GM12878 (cell line): ENCODE results near the gene PPCS. TPM values are rescaled to one million over a fixed set of nuclear protein-coding genes. Genes with fewer than 3 reads are reported as not detected.

Experiments
- ATAC-seq: fragments of 200-7000 bp; cut with Tn5 transposase; 3 replicates; pipeline ENCODE4 v1.9.1; 2020; ENCODE audit warnings: mild to moderate bottlenecking, moderate library complexity
- BruUV-seq: library from RNA; stranded (reverse); fragments of 400-500 nt; replicated peaks from 2 replicates; lab custom pipeline; 2021; lab: Mats Ljungman, UMichigan
- CTCF ChIA-PET: fragments of 300-600 bp; sonication (Branson Sonifier 250); formaldehyde crosslinking; extraction: SDS; loops from one replicate; lab custom pipeline; 2021; ENCODE audit warnings: inconsistent platforms; lab: Yijun Ruan, JAX
- POLR2A ChIA-PET: fragments of 350-600 bp; formaldehyde crosslinking; extraction: SDS; loops from one replicate; lab custom pipeline; 2021; ENCODE audit warnings: inconsistent platforms; lab: Charles Lee
- RAD21 ChIA-PET: fragments of 300-600 bp; sonication (Branson Sonifier 250); formaldehyde crosslinking; loops from one replicate; lab custom pipeline; 2023; ENCODE audit warnings: antibody characterized with exemption; ENCODE audit not compliant: unreplicated experiment; lab: Charles Lee
- SMC1A ChIA-PET: fragments of 300-600 bp; sonication (Branson Sonifier 250); formaldehyde crosslinking; loops from one replicate; lab custom pipeline; 2023; ENCODE audit not compliant: unreplicated experiment, uncharacterized antibody; lab: Charles Lee
- DNase-seq: peaks from one replicate; pipeline ENCODE4 v3.0.0-alpha.2; 2011; ENCODE audit warnings: low read depth, low spot score
- FAIRE-seq: peaks from 3 replicates; lab custom pipeline; 2011; peaks lifted over from hg19 to GRCh38; lab: Jason Lieb, UNC
- H2AFZ ChIP-seq: 2 replicates; pipeline ENCODE4 v1.6.0; 2011; ENCODE audit warnings: low read depth, low read length, control low read depth; ENCODE audit not compliant: control insufficient read depth
- H3K27ac ChIP-seq: 2 replicates; pipeline ENCODE4 v1.5.1; 2011; ENCODE audit warnings: control low read depth; ENCODE audit not compliant: control insufficient read depth, insufficient read depth
- H3K27me3 ChIP-seq, 2 experiments: replicated peaks in 1 of 2; 2 replicates each; pipeline versions ENCODE4 v1.6.0 to v1.6.1; 2011; ENCODE audit warnings: low read length in 1 of 2; ENCODE audit not compliant: control insufficient read depth in 2 of 2, insufficient read depth in 2 of 2
- H3K36me3 ChIP-seq, 2 experiments: 2 replicates each; pipeline ENCODE4 v1.5.1; 2011; ENCODE audit warnings: low read length in 1 of 2; ENCODE audit not compliant: control insufficient read depth in 2 of 2, insufficient read depth in 2 of 2
- H3K4me1 ChIP-seq: 2 replicates; pipeline ENCODE4 v1.6.1; 2011; ENCODE audit warnings: mild to moderate bottlenecking, low read length, moderate library complexity, mixed read lengths; ENCODE audit not compliant: control insufficient read depth, insufficient read depth
- H3K4me2 ChIP-seq: 2 replicates; pipeline ENCODE4 v1.6.0; 2011; ENCODE audit warnings: control low read depth; ENCODE audit not compliant: control insufficient read depth, insufficient read depth
- H3K4me3 ChIP-seq: fragments of 200-600 bp; sonication (generic); 2 replicates; pipeline ENCODE4 v1.5.1; 2016
- H3K79me2 ChIP-seq: 2 replicates; pipeline ENCODE4 v1.6.0; 2011; ENCODE audit warnings: low read length; ENCODE audit not compliant: control insufficient read depth, insufficient read depth
- H3K9ac ChIP-seq: 2 replicates; pipeline ENCODE4 v1.8.0; 2011; ENCODE audit warnings: low read length, control low read depth, mixed read lengths; ENCODE audit not compliant: control insufficient read depth, insufficient read depth
- H3K9me3 ChIP-seq: replicated peaks from 3 replicates; pipeline ENCODE4 v1.5.1; 2011; ENCODE audit warnings: mild to moderate bottlenecking, low read length; ENCODE audit not compliant: control insufficient read depth, insufficient read depth
- H4K20me1 ChIP-seq: 2 replicates; pipeline ENCODE4 v1.6.0; 2011; ENCODE audit not compliant: control insufficient read depth, insufficient read depth
- ASH2L ChIP-seq: fragments of 300-600, 200-600 bp; sonication (generic); IDR thresholded peaks from 2 replicates; pipeline ENCODE4 v1.6.1; 2017; ENCODE audit warnings: low read depth, mild to moderate bottlenecking, borderline replicate concordance
- CTCF ChIP-seq, 3 experiments: IDR thresholded peaks in 2 of 3; conservative IDR thresholded peaks in 1 of 3; 2 replicates each; pipeline ENCODE4 v1.5.1; 2011; ENCODE audit warnings: low read depth in 3 of 3, low read length in 3 of 3, mild to moderate bottlenecking in 3 of 3, control low read depth in 2 of 3, moderate library complexity in 2 of 3, inconsistent platforms in 1 of 3, mixed read lengths in 1 of 3; ENCODE audit not compliant: control insufficient read depth in 2 of 3, insufficient read depth in 1 of 3; ENCODE audit errors: extremely low read depth in 1 of 3
- DPF2 ChIP-seq: fragments of 450-650 bp; IDR thresholded peaks from 2 replicates; pipeline ENCODE4 v1.6.1; 2017; ENCODE audit warnings: mild to moderate bottlenecking
- ESRRA ChIP-seq: IDR thresholded peaks from 2 replicates; pipeline ENCODE4 v1.6.1; 2012; ENCODE audit warnings: mild to moderate bottlenecking, low read length, improper control_type of control experiment
- FOXK2 ChIP-seq: fragments of 450-650 bp; IDR thresholded peaks from 2 replicates; pipeline ENCODE4 v1.6.1; 2017; ENCODE audit warnings: mild to moderate bottlenecking, moderate library complexity
- GATAD2B ChIP-seq: fragments of 450-650 bp; conservative IDR thresholded peaks from 2 replicates; pipeline ENCODE4 v1.6.1; 2017; ENCODE audit warnings: low read depth, mild to moderate bottlenecking, moderate library complexity
- HDAC2 ChIP-seq: fragments of 200-600 bp; sonication (generic); IDR thresholded peaks from 2 replicates; pipeline ENCODE4 v1.6.1; 2017
- KAT2A ChIP-seq: conservative IDR thresholded peaks from 2 replicates; pipeline ENCODE4 v1.6.1; 2011; ENCODE audit warnings: low read depth, low read length; ENCODE audit not compliant: control insufficient read depth
- MXI1 ChIP-seq: fragments of 150-350 bp; IDR thresholded peaks from 2 replicates; pipeline ENCODE4 v1.6.1; 2011; ENCODE audit warnings: low read depth, mild to moderate bottlenecking, inconsistent platforms, low read length, improper control_type of control experiment
- NR2F1 ChIP-seq: fragments of 450-650 bp; conservative IDR thresholded peaks from 2 replicates; pipeline ENCODE4 v1.6.1; 2017; ENCODE audit warnings: mild to moderate bottlenecking
- PKNOX1 ChIP-seq: fragments of 450-650 bp; IDR thresholded peaks from 2 replicates; pipeline ENCODE4 v1.6.1; 2016; ENCODE audit warnings: mild to moderate bottlenecking
- PRDM15 ChIP-seq: fragments of 450-650 bp; formaldehyde crosslinking; IDR thresholded peaks from 2 replicates; pipeline ENCODE4 v1.4.0; 2020; ENCODE audit warnings: mild to moderate bottlenecking, moderate library complexity
- RAD21 ChIP-seq: IDR thresholded peaks from 2 replicates; pipeline ENCODE4 v1.6.1; 2011; ENCODE audit warnings: mild to moderate bottlenecking, low read depth, low read length, moderate library complexity; ENCODE audit not compliant: insufficient read depth
- RUNX3 ChIP-seq: IDR thresholded peaks from 2 replicates; pipeline ENCODE4 v1.6.1; 2012; ENCODE audit warnings: low read length, inconsistent platforms
- TAF1 ChIP-seq: IDR thresholded peaks from 2 replicates; pipeline ENCODE4 v1.6.1; 2011; ENCODE audit warnings: mild to moderate bottlenecking, low read depth, low read length, borderline replicate concordance
- WRNIP1 ChIP-seq: IDR thresholded peaks from 2 replicates; pipeline ENCODE4 v1.6.1; 2011; ENCODE audit warnings: low read depth, low read length, improper control_type of control experiment, borderline replicate concordance
- ZNF24 ChIP-seq: fragments of 450-650 bp; IDR thresholded peaks from 2 replicates; pipeline ENCODE4 v1.6.1; 2017; ENCODE audit warnings: antibody characterized with exemption, mild to moderate bottlenecking
- ZZZ3 ChIP-seq: IDR thresholded peaks from 2 replicates; pipeline ENCODE4 v1.6.1; 2011; ENCODE audit warnings: low read depth; ENCODE audit not compliant: control insufficient read depth, insufficient read length
- WGBS: methylation state at CpG from one replicate; pipeline ENCODE4 v1.1.6; 2016; ENCODE audit warnings: low lambda C conversion rate; ENCODE audit not compliant: insufficient replicate concordance, insufficient coverage; ENCODE audit errors: missing lambda C conversion rate; 5-methylcytosine and 5-hydroxymethylcytosine counted together
- in situ Hi-C: fragments of 300-500 bp; cut with MboI; formaldehyde crosslinking; loops from 9 replicates; pipeline ENCODE4 v1.14.3; 2018; ENCODE audit warnings: mixed read lengths
- intact Hi-C: fragments of 100-400 bp; cut with micrococcal nuclease; formaldehyde crosslinking; loops from one replicate; pipeline ENCODE4 v1.14.2; 2022; ENCODE audit not compliant: unreplicated experiment
- polyA plus RNA-seq, 11 experiments: library from polyadenylated mRNA; depleted of rRNA in 4 of 11; unstranded in 6 of 11; stranded (reverse) in 5 of 11; fragments of >200 nt; fragmentation: Nextera tagmentation in 4 of 11; fragmentation: Illumina TruSeq in 1 of 11; extraction: Ambion mirVana in 4 of 11; extraction: Trizol in 1 of 11; gene quantifications; 1 replicate in 1 of 11; 2 replicates in 10 of 11; pipeline versions ENCODE4 v1.2.1 to v1.2.3, GENCODE V29; 2011 to 2016; ENCODE audit warnings: inconsistent platforms in 2 of 11, missing spikeins in 2 of 11, low read depth in 1 of 11
- total RNA-seq, 4 experiments: library from RNA; depleted of rRNA in 3 of 4; stranded (reverse); fragments of >200 nt in 3 of 4; fragmentation: Illumina TruSeq in 1 of 4; extraction: Trizol in 1 of 4; gene quantifications; 2 replicates each; pipeline versions ENCODE4 v1.2.1 to v1.2.3, GENCODE V29; 2013 to 2021

PPCS gene
- total and polyA plus RNA-seq, 10 of the 15 experiments (the other 5 are each of a cell fraction or from before 2014, with no cell fraction given): 35.6 to 79.4 (median 51.9) TPM

DNA sequence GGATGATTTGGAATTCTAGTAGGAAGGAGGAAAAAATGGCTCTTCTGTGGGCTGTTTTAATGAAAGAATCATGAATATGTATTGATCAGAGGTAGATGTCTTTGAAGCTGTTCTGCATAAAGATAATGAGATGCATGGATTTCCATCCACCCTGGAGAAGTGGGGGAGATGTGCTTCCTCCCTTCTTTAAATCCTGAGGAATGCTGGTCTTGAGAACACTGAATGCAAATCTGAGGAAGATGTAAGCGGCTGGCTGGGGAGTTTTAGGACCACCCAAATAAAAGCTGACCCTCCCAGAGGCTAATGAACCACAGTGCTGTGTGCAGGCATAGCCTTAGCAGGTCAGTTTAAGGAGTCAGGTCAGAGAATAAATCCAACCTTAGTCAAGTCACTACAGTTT, 37.8 kb upstream of the PPCS start:
- Histone ChIP-seq H3K4me2 (no peak overlapping the region), H3K4me3 (no peak overlapping the region), H3K79me2 (no peaks in the 10 kb centered on the region), H2AFZ (no peak overlapping the region), H3K27ac (no peak overlapping the region), H3K36me3 (no peaks in the 10 kb centered on the region), H3K9me3 (no peaks in the 10 kb centered on the region), H3K9ac (no peak overlapping the region), H3K4me1 (no peaks in the 10 kb centered on the region), H4K20me1 (no peaks in the 10 kb centered on the region), H3K27me3 (no peaks in the 10 kb centered on the region; a peak in 1 of 4 replicates)
- TF ChIP-seq DPF2: no peak
- TF ChIP-seq MXI1: no peak
- no peak for TF ChIP-seq NR2F1
- no peak for TF ChIP-seq PRDM15 (CRISPR knock-in tag)
- no peak for TF ChIP-seq ZNF24
- no peak for TF ChIP-seq RUNX3
- TF ChIP-seq GATAD2B: no peak
- TF ChIP-seq KAT2A: no peak
- no peak for TF ChIP-seq RAD21
- TF ChIP-seq TAF1: no peak
- no peak for TF ChIP-seq ESRRA
- TF ChIP-seq PKNOX1: no peak
- no peak for TF ChIP-seq ASH2L
- no peak for TF ChIP-seq HDAC2
- TF ChIP-seq CTCF (IDR thresholded peaks at IDR 0.05 in 2 of 3, conservative IDR thresholded peaks at IDR 0.05 in 1 of 3; ENCODE audit: control insufficient read depth in 2 of 3, extremely low read depth in 1 of 3, insufficient read depth in 1 of 3, low read depth in 3 of 3, low read length in 3 of 3): no peak
- no peak for TF ChIP-seq WRNIP1
- no peak for TF ChIP-seq FOXK2
- TF ChIP-seq ZZZ3: no peak
- no peak for DNase-seq
- in situ Hi-C loops: no loop called here
- ChIA-PET CTCF (no interaction called here), RAD21 (no interaction called here), POLR2A (no interaction called here), SMC1A (no interaction called here)
- FAIRE-seq: no peak
- intact Hi-C loops: no loop called here
- WGBS: 0% methylated on average over 1 of the region's 1 CpG
- no peak for ATAC-seq
- BruUV-seq: no TSS peak
